Skeletal muscle tissue (tissue), 4 donors: ENCODE data around the gene PRDX1. TPM values are rescaled to one million over a fixed set of nuclear protein-coding genes. Genes with fewer than 3 reads are reported as not detected.
A peak's percentile ranks its signal among the peaks of the same experiment; 100 is the strongest.

ENCODE experiments used
- H3K27ac ChIP-seq: one replicate; pipeline ENCODE4 v1.7.0; 2013; ENCODE audit warnings: mild to moderate bottlenecking, low read depth, low read length, inconsistent platforms
- H3K27me3 ChIP-seq, 3 donors: one replicate each; pipeline ENCODE4 v1.7.0; 2013; ENCODE audit warnings: low read length in 3 of 3; ENCODE audit not compliant: control insufficient read depth in 3 of 3, insufficient read depth in 3 of 3
- H3K36me3 ChIP-seq, 3 donors: one replicate each; pipeline ENCODE4 v1.7.0; 2013; ENCODE audit warnings: low read length in 3 of 3; ENCODE audit not compliant: control insufficient read depth in 3 of 3, insufficient read depth in 3 of 3
- H3K4me1 ChIP-seq, 3 donors: one replicate each; pipeline ENCODE4 v1.7.0; 2013; ENCODE audit warnings: low read length in 3 of 3, mild to moderate bottlenecking in 3 of 3; ENCODE audit not compliant: control insufficient read depth in 3 of 3, insufficient read depth in 3 of 3
- H3K4me3 ChIP-seq, 3 donors: one replicate each; pipeline ENCODE4 v1.7.0; 2013; ENCODE audit warnings: low read length in 3 of 3
- H3K9ac ChIP-seq, 3 donors: one replicate each; pipeline ENCODE4 v1.7.0; 2013; ENCODE audit warnings: low read length in 3 of 3, mild to moderate bottlenecking in 3 of 3, moderate library complexity in 2 of 3, low read depth in 1 of 3
- H3K9me3 ChIP-seq, 3 donors: one replicate each; pipeline ENCODE4 v1.7.0; 2013; ENCODE audit warnings: low read length in 3 of 3; ENCODE audit not compliant: control insufficient read depth in 3 of 3
- total RNA-seq: library from RNA; depleted of rRNA; stranded (reverse); fragments of >200 nt; gene quantifications from one replicate; pipeline ENCODE4 v1.2.3, GENCODE V29; 2014
- donor health status: Osteomylitis.

PRDX1 gene
- total RNA-seq, 1 donor from 2014 or later = 213 TPM

GRCh38 chr1:45507893-45508292 lies 13.8 kb downstream of the PRDX1 start:
- Histone ChIP-seq H3K9ac (peak overlapping the region in 2 of 3 donors; percentile 15 to 28), H3K4me3 (no peak overlapping the region), H3K9me3 (no peaks in the 10 kb centered on the region), H3K27me3 (no peaks in the 10 kb centered on the region), H3K27ac (peak overlapping the region; percentile 36), H3K4me1 (peaks cover 3 to 11% (median 8%) of the 10 kb centered on the region in 3 donors), H3K36me3 (peaks cover 23 to 51% (median 40%) of the 10 kb centered on the region in 3 donors)

DNA sequence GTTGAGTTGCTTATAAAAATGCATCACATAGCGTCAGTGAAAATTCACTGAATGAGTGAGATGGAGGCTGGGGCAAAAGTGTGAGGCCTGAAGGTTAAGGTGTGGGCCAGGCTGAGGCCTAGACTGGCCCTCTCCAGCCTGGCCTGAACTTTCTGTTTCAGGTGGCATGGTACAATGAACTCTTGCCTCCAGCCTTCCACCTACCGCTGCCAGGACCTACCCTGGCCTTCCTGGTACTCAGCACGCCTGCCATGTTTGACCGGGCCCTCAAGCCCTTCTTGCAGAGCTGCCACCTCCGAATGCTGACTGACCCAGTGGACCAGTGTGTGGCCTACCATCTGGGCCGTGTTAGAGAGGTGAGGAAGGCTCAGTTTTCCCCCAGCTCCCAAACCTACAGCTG lies 14.5 kb downstream of the PRDX1 start:
- Histone ChIP-seq H3K36me3 (peaks cover 21 to 45% (median 35%) of the 10 kb centered on the region in 3 donors), H3K4me1 (peaks cover 3 to 11% (median 8%) of the 10 kb centered on the region in 3 donors), H3K4me3 (no peak overlapping the region), H3K27ac (no peak overlapping the region), H3K27me3 (no peaks in the 10 kb centered on the region), H3K9ac (no peak overlapping the region), H3K9me3 (no peaks in the 10 kb centered on the region)

DNA sequence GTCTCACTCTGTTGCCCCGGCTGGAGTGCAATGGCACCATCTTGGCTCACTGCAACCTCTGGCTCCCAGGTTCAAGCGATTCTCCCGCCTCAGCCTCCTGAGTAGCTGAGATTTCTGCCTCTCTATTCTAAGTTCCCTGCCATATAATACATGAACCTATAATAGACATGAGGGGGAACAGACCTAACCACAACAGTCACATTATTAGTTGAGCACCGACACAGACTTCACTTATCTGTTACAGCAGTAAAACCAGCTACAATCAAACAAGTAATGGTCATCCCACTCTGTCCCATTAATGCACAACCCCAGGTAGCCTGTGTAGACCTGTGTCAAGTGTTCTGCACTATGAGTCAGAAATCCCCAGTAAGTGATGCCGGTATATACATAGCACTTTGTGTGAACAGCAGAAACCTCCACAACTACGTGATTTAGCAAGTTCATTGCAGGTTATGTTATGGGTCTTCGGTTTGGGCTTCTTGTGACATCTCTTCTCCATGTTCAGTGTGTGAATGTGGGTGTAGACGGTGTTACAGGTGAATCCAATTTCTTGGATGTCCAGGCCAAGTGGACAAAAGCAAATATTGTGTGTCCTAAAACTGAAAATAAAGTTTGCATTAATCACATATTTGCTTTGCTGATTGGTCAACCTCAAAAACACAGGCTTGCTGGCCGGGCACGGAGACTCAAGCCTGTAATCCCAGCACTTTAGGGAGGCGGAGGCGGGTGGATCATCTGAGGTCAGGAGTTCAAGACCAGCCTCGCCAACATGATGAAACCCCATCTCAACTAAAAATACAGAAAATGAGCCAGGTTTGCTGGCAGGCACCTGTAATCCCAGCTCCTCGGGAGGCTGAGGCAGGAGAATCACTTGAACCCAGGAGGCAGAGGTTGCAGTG lies 18.0 kb downstream of the PRDX1 start:
- Histone ChIP-seq H3K36me3 (peaks cover 0 to 17% (median 10%) of the 10 kb centered on the region in 3 donors), H3K9me3 (no peaks in the 10 kb centered on the region), H3K27me3 (no peaks in the 10 kb centered on the region), H3K27ac (no peak overlapping the region), H3K4me1 (peaks cover 15 to 33% (median 17%) of the 10 kb centered on the region in 3 donors), H3K4me3 (no peak overlapping the region), H3K9ac (no peak overlapping the region)

DNA sequence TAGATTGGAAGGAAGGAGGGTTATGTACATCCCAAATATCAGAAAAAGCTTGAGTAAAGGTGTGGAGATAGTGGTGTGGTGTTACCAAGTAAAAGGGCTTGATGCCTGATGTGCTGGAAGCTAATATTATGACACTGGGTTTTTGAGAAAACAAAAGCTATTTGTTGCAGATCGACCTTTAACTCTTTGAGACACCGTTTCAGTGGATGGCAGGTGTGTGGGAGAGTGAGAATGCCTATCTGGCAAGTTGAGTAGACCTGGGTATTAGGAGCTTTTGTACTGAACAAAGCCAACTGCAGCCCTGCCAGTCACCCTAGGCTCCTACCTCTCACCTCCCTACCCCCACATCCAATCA lies 20.2 kb downstream of the PRDX1 start:
- Histone ChIP-seq H3K9me3 (no peaks in the 10 kb centered on the region), H3K27me3 (no peaks in the 10 kb centered on the region), H3K36me3 (no peaks in the 10 kb centered on the region), H3K4me3 (no peak overlapping the region), H3K4me1 (peaks cover 11 to 27% (median 15%) of the 10 kb centered on the region in 3 donors), H3K9ac (no peak overlapping the region), H3K27ac (no peak overlapping the region)

GRCh38 chr1:45499415-45499769 lies 22.3 kb downstream of the PRDX1 start:
- Histone ChIP-seq H3K27me3 (no peaks in the 10 kb centered on the region), H3K4me3 (peak overlapping the region; percentile 82 to 97 (median 83)), H3K4me1 (peaks cover 11 to 27% (median 15%) of the 10 kb centered on the region in 3 donors), H3K9me3 (no peaks in the 10 kb centered on the region), H3K27ac (peak overlapping the region; percentile 5), H3K9ac (peak overlapping the region; percentile 67 to 79 (median 73)), H3K36me3 (no peaks in the 10 kb centered on the region)

- Histone ChIP-seq H3K27me3 (no peaks in the 10 kb centered on the region), H3K27ac (no peak overlapping the region), H3K4me3 (no peak overlapping the region), H3K4me1 (peaks cover 11 to 27% (median 15%) of the 10 kb centered on the region in 3 donors), H3K9ac (no peak overlapping the region), H3K9me3 (no peaks in the 10 kb centered on the region), H3K36me3 (no peaks in the 10 kb centered on the region)
Observed at GRCh38 chr1:45498279-45498678, 23.4 kb downstream of the PRDX1 start.

GRCh38 chr1:45493116-45493697 lies 28.5 kb downstream of the PRDX1 start:
- H3K9ac ChIP-seq = no peak overlapping the region
- H3K27ac ChIP-seq = peak overlapping the region; percentile 19
- H3K36me3 ChIP-seq = no peaks in the 10 kb centered on the region

DNA sequence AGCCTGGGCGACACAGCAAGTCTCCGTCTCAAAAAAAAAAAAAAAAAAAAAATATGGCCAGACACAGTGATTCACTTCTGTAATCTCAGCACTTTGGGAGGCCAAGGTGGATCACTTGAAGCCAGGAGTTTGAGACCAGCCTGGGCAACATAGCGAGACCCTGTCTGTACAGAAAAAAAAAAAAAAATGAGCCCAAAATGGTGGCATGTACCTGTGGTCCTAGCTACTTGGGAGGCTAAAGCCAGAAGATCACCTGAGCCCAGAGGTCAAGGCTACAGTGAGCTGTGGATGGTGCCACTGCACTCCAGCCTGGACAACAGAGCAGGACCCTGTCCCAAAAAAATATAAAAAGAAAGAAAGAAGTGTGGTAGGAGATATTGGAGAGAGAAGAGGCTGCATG lies 29.0 kb downstream of the PRDX1 start:
- Histone ChIP-seq H3K36me3 (no peaks in the 10 kb centered on the region), H3K27ac (peak overlapping the region; percentile 19), H3K4me1 (peaks cover 9 to 33% (median 10%) of the 10 kb centered on the region in 3 donors), H3K4me3 (no peak overlapping the region), H3K9me3 (no peaks in the 10 kb centered on the region), H3K27me3 (no peaks in the 10 kb centered on the region), H3K9ac (peak overlapping the region in 1 of 3 donors; percentile 38)

More at GRCh38 chr1:45493116-45493697, 28.5 kb downstream of the PRDX1 start:
- H3K9me3 ChIP-seq = no peaks in the 10 kb centered on the region
- peaks cover 9 to 33% (median 10%) of the 10 kb centered on the region in 3 donors for H3K4me1 ChIP-seq
- no peak overlapping the region for H3K4me3 ChIP-seq
- H3K27me3 ChIP-seq = no peaks in the 10 kb centered on the region

DNA sequence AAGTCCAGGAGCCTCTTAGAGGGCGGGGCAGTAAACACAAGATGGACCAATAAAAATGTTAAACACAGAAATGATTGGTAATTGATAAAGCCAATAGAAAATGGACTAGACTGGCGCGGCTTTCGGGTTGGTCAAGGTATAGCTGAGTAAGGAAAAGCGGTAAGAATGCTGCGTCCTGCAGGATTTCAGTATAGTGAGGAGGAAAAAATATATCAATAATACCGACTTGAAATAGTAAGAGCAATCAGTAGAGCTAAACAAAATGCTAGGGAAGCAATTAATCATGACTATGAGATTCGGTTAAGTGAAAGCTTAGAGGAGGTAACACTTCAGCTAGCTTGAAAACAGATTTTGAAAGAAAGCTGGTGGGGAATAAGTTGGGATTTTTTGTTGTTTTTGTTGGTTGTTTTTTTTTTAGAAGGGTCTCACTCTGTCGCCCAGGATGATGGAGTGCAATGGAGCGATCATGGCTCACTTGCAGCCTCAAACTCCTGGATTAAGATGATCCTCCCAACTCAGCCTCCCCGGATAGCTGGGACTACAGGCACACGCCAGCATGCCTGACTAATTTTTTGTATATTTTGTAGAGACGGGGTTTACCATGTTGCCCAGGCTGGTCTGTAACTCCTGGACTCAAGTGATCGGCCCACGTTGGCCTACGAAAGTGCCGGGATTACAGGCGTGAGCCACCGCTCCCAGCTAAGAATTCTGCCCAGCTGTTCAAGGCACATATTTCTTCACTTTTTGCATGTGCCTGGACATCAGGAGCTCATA lies 30.0 kb downstream of the PRDX1 start:
- Histone ChIP-seq H3K4me1 (peaks cover 9 to 33% (median 10%) of the 10 kb centered on the region in 3 donors), H3K9ac (peak overlapping the region in 2 of 3 donors; percentile 38 to 94), H3K36me3 (no peaks in the 10 kb centered on the region), H3K4me3 (peak overlapping the region; percentile 82 to 97 (median 94)), H3K27ac (peak overlapping the region; percentile 69), H3K27me3 (no peaks in the 10 kb centered on the region), H3K9me3 (no peaks in the 10 kb centered on the region)
